HEK293 (cell line): ENCODE measurements around the gene SORCS3.

Experiments used
- CTCF ChIA-PET: fragments of 350-600 bp; formaldehyde crosslinking; extraction: SDS; loops from one replicate; lab custom pipeline; 2021; ENCODE audit warnings: antibody characterized with exemption; lab: Yijun Ruan, JAX
- POLR2A ChIA-PET: fragments of 300-600 bp; formaldehyde crosslinking; extraction: SDS; loops from one replicate; lab custom pipeline; 2020; ENCODE audit warnings: antibody characterized with exemption, inconsistent platforms; lab: Yijun Ruan, JAX
- H3K27ac ChIP-seq: fragments of 200-500 bp; sonication (Bioruptor generic); 2 replicates; pipeline ENCODE4 v1.5.1; 2014; ENCODE audit warnings: low read depth, low read length, control low read depth, inconsistent platforms; ENCODE audit errors: extremely low read depth
- H3K36me3 ChIP-seq, 2 experiments: fragments of 200-500 bp in 1 of 2; sonication (Bioruptor generic) in 1 of 2; 1 replicate in 1 of 2; 2 replicates in 1 of 2; pipeline ENCODE4 v1.5.1; 2014 to 2017; ENCODE audit warnings: inconsistent platforms in 2 of 2, low read length in 2 of 2; ENCODE audit not compliant: control insufficient read depth in 2 of 2, insufficient read depth in 1 of 2
- H3K4me1 ChIP-seq: fragments of 200-500 bp; sonication (Bioruptor generic); 2 replicates; pipeline ENCODE4 v1.5.1; 2014; ENCODE audit warnings: mild to moderate bottlenecking, low read length, inconsistent platforms; ENCODE audit not compliant: control insufficient read depth, insufficient read depth
- H3K4me3 ChIP-seq: 2 replicates; pipeline ENCODE4 v1.5.1; 2011; ENCODE audit warnings: low read depth, mild to moderate bottlenecking, control low read depth, low read length, moderate library complexity
- H3K9me3 ChIP-seq: fragments of 200-500 bp; sonication (Bioruptor generic); 2 replicates; pipeline ENCODE4 v1.5.1; 2014; ENCODE audit warnings: low read depth, low read length, inconsistent platforms; ENCODE audit not compliant: control insufficient read depth, insufficient read depth
- ATF2 ChIP-seq: fragments of 450-650 bp; formaldehyde crosslinking; IDR thresholded peaks from 2 replicates; pipeline ENCODE4 v1.5.1; 2016; ENCODE audit warnings: missing biosample characterization, missing genetic modification characterization, low read depth
- BCL11B ChIP-seq: fragments of 450-650 bp; formaldehyde crosslinking; IDR thresholded peaks from 2 replicates; pipeline ENCODE4 v1.5.1; 2016; ENCODE audit warnings: low read depth, missing biosample characterization, missing genetic modification characterization
- BCL6B ChIP-seq: fragments of 450-650 bp; formaldehyde crosslinking; IDR thresholded peaks from 2 replicates; pipeline ENCODE4 v1.5.1; 2017; ENCODE audit warnings: missing biosample characterization, missing genetic modification characterization
- EGR2 ChIP-seq: fragments of 450-650 bp; formaldehyde crosslinking; IDR thresholded peaks from 2 replicates; pipeline ENCODE4 v1.5.1; 2016; ENCODE audit warnings: low read depth, missing biosample characterization, missing genetic modification characterization
- HOXA7 ChIP-seq: sonication (generic); formaldehyde crosslinking; IDR thresholded peaks from 2 replicates; pipeline ENCODE4 v1.8.1; 2022; ENCODE audit warnings: missing genetic modification reagents, borderline replicate concordance
- KLF17 ChIP-seq: fragments of 450-650 bp; formaldehyde crosslinking; IDR thresholded peaks from 2 replicates; pipeline ENCODE4 v1.5.1; 2016; ENCODE audit warnings: missing biosample characterization, missing genetic modification characterization
- SCRT2 ChIP-seq: fragments of 450-650 bp; formaldehyde crosslinking; IDR thresholded peaks from 2 replicates; pipeline ENCODE4 v1.5.1; 2016; ENCODE audit warnings: missing biosample characterization, missing genetic modification characterization
- ZEB2 ChIP-seq: fragments of 450-650 bp; formaldehyde crosslinking; IDR thresholded peaks from 2 replicates; pipeline ENCODE4 v1.5.1; 2016; ENCODE audit warnings: missing biosample characterization, missing genetic modification characterization
- ZNF112 ChIP-seq: fragments of 450-650 bp; formaldehyde crosslinking; IDR thresholded peaks from 2 replicates; pipeline ENCODE4 v1.5.0; 2017; ENCODE audit warnings: missing biosample characterization, missing genetic modification characterization
- ZNF146 ChIP-seq: fragments of 450-650 bp; formaldehyde crosslinking; IDR thresholded peaks from 2 replicates; pipeline ENCODE4 v1.5.1; 2016; ENCODE audit warnings: missing biosample characterization, missing genetic modification characterization
- ZNF311 ChIP-seq: fragments of 450-650 bp; formaldehyde crosslinking; IDR thresholded peaks from 2 replicates; pipeline ENCODE4 v1.5.1; 2017; ENCODE audit warnings: missing biosample characterization, missing genetic modification characterization, borderline replicate concordance
- ZNF324 ChIP-seq: fragments of 450-650 bp; formaldehyde crosslinking; IDR thresholded peaks from 2 replicates; pipeline ENCODE4 v1.5.1; 2016; ENCODE audit warnings: missing biosample characterization, missing genetic modification characterization
- ZNF350 ChIP-seq: fragments of 450-650 bp; formaldehyde crosslinking; IDR thresholded peaks from 2 replicates; pipeline ENCODE4 v1.5.0; 2017; ENCODE audit warnings: missing biosample characterization, mild to moderate bottlenecking, missing genetic modification characterization
- ZNF362 ChIP-seq: fragments of 450-650 bp; formaldehyde crosslinking; IDR thresholded peaks from 2 replicates; pipeline ENCODE4 v1.5.1; 2016; ENCODE audit warnings: missing biosample characterization, missing genetic modification characterization
- ZNF398 ChIP-seq: fragments of 450-650 bp; formaldehyde crosslinking; IDR thresholded peaks from 2 replicates; pipeline ENCODE4 v1.5.1; 2017; ENCODE audit warnings: missing biosample characterization, missing genetic modification characterization
- ZNF404 ChIP-seq: fragments of 450-650 bp; formaldehyde crosslinking; IDR thresholded peaks from 2 replicates; pipeline ENCODE4 v1.5.1; 2017; ENCODE audit warnings: missing biosample characterization, missing genetic modification characterization
- ZNF501 ChIP-seq: fragments of 450-650 bp; formaldehyde crosslinking; IDR thresholded peaks from 2 replicates; pipeline ENCODE4 v1.5.1; 2016; ENCODE audit warnings: missing biosample characterization, missing genetic modification characterization
- ZNF544 ChIP-seq: fragments of 450-650 bp; formaldehyde crosslinking; IDR thresholded peaks from 2 replicates; pipeline ENCODE4 v1.5.0; 2017; ENCODE audit warnings: missing biosample characterization, missing genetic modification characterization
- ZNF610 ChIP-seq: fragments of 450-650 bp; formaldehyde crosslinking; IDR thresholded peaks from 2 replicates; pipeline ENCODE4 v1.5.1; 2016; ENCODE audit warnings: missing biosample characterization, missing genetic modification characterization, borderline replicate concordance
- ZNF660 ChIP-seq: fragments of 450-650 bp; IDR thresholded peaks from 2 replicates; pipeline ENCODE4 v1.5.1; 2018; ENCODE audit warnings: missing biosample characterization, mild to moderate bottlenecking, missing genetic modification characterization
- ZNF76 ChIP-seq: fragments of 450-650 bp; formaldehyde crosslinking; IDR thresholded peaks from 2 replicates; pipeline ENCODE4; 2016; ENCODE audit warnings: low read depth, missing biosample characterization, missing genetic modification characterization, borderline replicate concordance
- ZSCAN4 ChIP-seq: fragments of 450-650 bp; formaldehyde crosslinking; IDR thresholded peaks from 2 replicates; pipeline ENCODE4 v1.5.1; 2017; ENCODE audit warnings: missing biosample characterization, missing genetic modification characterization

Gene SORCS3

GRCh38 chr10:105075031-105075430 is 433.9 kb downstream of the SORCS3 start (continued):
- TF ChIP-seq ZNF398 (tag by site-specific recombination) (no peak), HOXA7 (CRISPR knock-in tag) (no peak), ZNF146 (no peak), ZNF311 (tag by site-specific recombination) (no peak)

GRCh38 chr10:105085980-105086379 is 444.9 kb downstream of the SORCS3 start:
- H3K27ac ChIP-seq, result no peak overlapping the region
- H3K4me1 ChIP-seq, result no peaks in the 10 kb centered on the region
- H3K9me3 ChIP-seq, result no peaks in the 10 kb centered on the region
- POLR2A ChIA-PET, result no interaction called here
- TF ChIP-seq KLF17 (tag by site-specific recombination) (no peak), ZNF112 (tag by site-specific recombination) (no peak), ZNF544 (tag by site-specific recombination) (no peak), ZNF660 (no peak)
- H3K36me3 ChIP-seq, result no peaks in the 10 kb centered on the region
- no peak overlapping the region for H3K4me3 ChIP-seq
- CTCF ChIA-PET, result no interaction called here

- POLR2A ChIA-PET, result no interaction called here
- TF ChIP-seq ZNF324 (tag by site-specific recombination), result no peak
- peak; percentile 63 for TF ChIP-seq ATF2 (tag by site-specific recombination)
- no peak for TF ChIP-seq ZNF76 (tag by site-specific recombination)
- CTCF ChIA-PET, result interaction anchor here (0.7 kb wide), 1 partner anchor 793 kb away, joined by 3 read pairs; no protein-coding TSS in a partner anchor
- Histone ChIP-seq H3K4me1 (no peaks in the 10 kb centered on the region), H3K4me3 (no peak overlapping the region), H3K27ac (no peak overlapping the region), H3K36me3 (no peaks in the 10 kb centered on the region), H3K9me3 (no peaks in the 10 kb centered on the region)
These were observed 453.0 kb downstream of the SORCS3 start for GRCh38 chr10:105094048-105094447.

GRCh38 chr10:105096316-105096715 is 455.2 kb downstream of the SORCS3 start:
- no peaks in the 10 kb centered on the region for H3K4me1 ChIP-seq
- no peaks in the 10 kb centered on the region for H3K9me3 ChIP-seq
- H3K4me3 ChIP-seq, result no peak overlapping the region
- POLR2A ChIA-PET, result no interaction called here
- no peak overlapping the region for H3K27ac ChIP-seq
- no peaks in the 10 kb centered on the region for H3K36me3 ChIP-seq
- CTCF ChIA-PET, result no interaction called here
- TF ChIP-seq ZNF501 (no peak), BCL11B (no peak), ZEB2 (tag by site-specific recombination) (no peak), SCRT2 (no peak), ZSCAN4 (no peak), ZNF350 (tag by site-specific recombination) (no peak), BCL6B (no peak), ZNF610 (tag by site-specific recombination) (no peak), EGR2 (no peak), ZNF362 (tag by site-specific recombination) (no peak), ZNF404 (tag by site-specific recombination) (no peak)
